H1 (cell line): Measurements from ENCODE around the gene CHST11. TPM values are rescaled to one million over a fixed set of nuclear protein-coding genes. Genes with fewer than 3 reads are reported as not detected.

Source experiments
- CTCF ChIA-PET: fragments of 300-600 bp; sonication (Branson Sonifier 250); formaldehyde crosslinking; loops from one replicate; lab custom pipeline; 2021; ENCODE audit not compliant: partially characterized antibody; lab: Charles Lee
- POLR2A ChIA-PET: fragments of 300-600 bp; sonication (Branson Sonifier 250); formaldehyde crosslinking; loops from one replicate; lab custom pipeline; 2021; ENCODE audit warnings: inconsistent platforms; ENCODE audit not compliant: partially characterized antibody; lab: Charles Lee
- DNase-seq, 2 experiments: peaks; one replicate each; pipeline versions ENCODE4 v3.0.0 to v3.0.0-alpha.2; 2010 to 2022; ENCODE audit warnings: low spot score in 2 of 2, low read depth in 1 of 2, mixed read lengths in 1 of 2
- FAIRE-seq: peaks from 2 replicates; lab custom pipeline; 2011; peaks lifted over from hg19 to GRCh38; lab: Jason Lieb, UNC
- H2AFZ ChIP-seq: 2 replicates; pipeline ENCODE4 v1.8.1; 2012; ENCODE audit warnings: low read length, inconsistent platforms
- H2AK5ac ChIP-seq: 2 replicates; pipeline ENCODE4 v1.6.1; 2013; ENCODE audit warnings: low read depth, low read length
- H2BK120ac ChIP-seq: replicated peaks from 2 replicates; pipeline ENCODE3; 2013; ENCODE audit warnings: low read depth, low read length, inconsistent platforms
- H2BK12ac ChIP-seq: 2 replicates; pipeline ENCODE4 v1.6.1; 2013; ENCODE audit warnings: low read depth, low read length
- H2BK15ac ChIP-seq: 2 replicates; pipeline ENCODE4 v1.6.1; 2013; ENCODE audit warnings: low read length
- H2BK20ac ChIP-seq: 2 replicates; pipeline ENCODE4 v1.6.1; 2013; ENCODE audit warnings: low read length
- H2BK5ac ChIP-seq: 2 replicates; pipeline ENCODE4 v1.6.1; 2013; ENCODE audit warnings: low read depth, low read length
- H3K14ac ChIP-seq: 2 replicates; pipeline ENCODE4 v1.6.1; 2013; ENCODE audit warnings: inconsistent platforms; ENCODE audit not compliant: insufficient read length
- H3K18ac ChIP-seq: 2 replicates; pipeline ENCODE4 v1.6.1; 2013; ENCODE audit warnings: low read length; ENCODE audit errors: extremely low read depth
- H3K23ac ChIP-seq: 2 replicates; pipeline ENCODE4 v1.6.1; 2013; ENCODE audit warnings: inconsistent platforms; ENCODE audit not compliant: insufficient read length
- H3K23me2 ChIP-seq: 2 replicates; pipeline ENCODE4 v1.6.1; 2013; ENCODE audit warnings: low read depth, low read length
- H3K27ac ChIP-seq: 2 replicates; pipeline ENCODE4 v1.6.1; 2011; ENCODE audit warnings: low read depth, low read length, inconsistent platforms
- H3K27me3 ChIP-seq, 4 experiments: replicated peaks in 1 of 4; 1 replicate in 1 of 4; 2 replicates in 3 of 4; pipeline versions ENCODE4 v1.6.1 to v1.8.1; 2011 to 2013; ENCODE audit warnings: low read length in 3 of 4, mild to moderate bottlenecking in 3 of 4, inconsistent platforms in 2 of 4, mixed read lengths in 2 of 4, moderate library complexity in 1 of 4; ENCODE audit not compliant: control insufficient read depth in 3 of 4, insufficient read depth in 3 of 4; ENCODE audit errors: extremely low read depth in 1 of 4
- H3K36me3 ChIP-seq, 4 experiments: 2 replicates each; pipeline versions ENCODE4 v1.6.1 to v1.8.1; 2011 to 2013; ENCODE audit warnings: mild to moderate bottlenecking in 4 of 4, low read length in 3 of 4, moderate library complexity in 2 of 4, control low read depth in 1 of 4, inconsistent platforms in 1 of 4; ENCODE audit not compliant: insufficient read depth in 4 of 4, control insufficient read depth in 2 of 4
- H3K4ac ChIP-seq: replicated peaks from 2 replicates; pipeline ENCODE3; 2013; ENCODE audit warnings: low read length, low read depth, mixed read lengths, inconsistent platforms; ENCODE audit not compliant: insufficient read length
- H3K4me1 ChIP-seq, 4 experiments: replicated peaks in 1 of 4; 1 replicate in 1 of 4; 2 replicates in 3 of 4; pipeline versions ENCODE4 v1.6.1 to v1.8.1; 2011 to 2013; ENCODE audit warnings: low read length in 3 of 4, inconsistent platforms in 2 of 4, mixed read lengths in 1 of 4; ENCODE audit not compliant: insufficient read depth in 4 of 4, control insufficient read depth in 3 of 4
- H3K4me2 ChIP-seq, 2 experiments: 2 replicates each; pipeline versions ENCODE4 v1.6.1 to v1.8.1; 2011 to 2013; ENCODE audit warnings: low read depth in 2 of 2, low read length in 2 of 2, control low read depth in 1 of 2, inconsistent platforms in 1 of 2, mild to moderate bottlenecking in 1 of 2; ENCODE audit not compliant: insufficient read depth in 1 of 2
- H3K4me3 ChIP-seq, 4 experiments: fragments of 200-600, 300-600 bp in 1 of 4; sonication (generic), shearing (Covaris generic), sonication (Bioruptor Twin) in 1 of 4; 2 replicates each; pipeline versions ENCODE4 v1.5.1 to v1.8.1; 2011 to 2016; ENCODE audit warnings: low read length in 4 of 4, low read depth in 3 of 4, control low read depth in 2 of 4, inconsistent platforms in 2 of 4, mild to moderate bottlenecking in 2 of 4, mixed read lengths in 1 of 4, moderate library complexity in 1 of 4; ENCODE audit not compliant: insufficient read depth in 2 of 4; ENCODE audit errors: extremely low read depth in 1 of 4
- H3K56ac ChIP-seq: replicated peaks from 2 replicates; pipeline ENCODE3; 2013; ENCODE audit warnings: low read depth, mild to moderate bottlenecking, mixed read lengths, low read length, inconsistent platforms; ENCODE audit not compliant: insufficient read length
- H3K79me1 ChIP-seq: 2 replicates; pipeline ENCODE4 v1.6.1; 2013; ENCODE audit warnings: low read depth, low read length, control low read depth
- H3K79me2 ChIP-seq, 2 experiments: 2 replicates each; pipeline versions ENCODE4 v1.6.1 to v1.8.1; 2012 to 2013; ENCODE audit warnings: low read length in 2 of 2, mild to moderate bottlenecking in 2 of 2, inconsistent platforms in 1 of 2; ENCODE audit not compliant: insufficient read depth in 2 of 2, control insufficient read depth in 1 of 2
- H3K9ac ChIP-seq, 4 experiments: replicated peaks in 1 of 4; 1 replicate in 1 of 4; 2 replicates in 3 of 4; pipeline versions ENCODE4 v1.6.1 to v1.8.1; 2011 to 2013; ENCODE audit warnings: low read depth in 3 of 4, low read length in 3 of 4, control low read depth in 2 of 4, mild to moderate bottlenecking in 2 of 4, moderate library complexity in 2 of 4, inconsistent platforms in 1 of 4; ENCODE audit errors: extremely low read depth in 1 of 4
- H3K9me3 ChIP-seq, 2 experiments: 2 replicates each; pipeline versions ENCODE4 v1.6.1 to v1.8.1; 2012 to 2013; ENCODE audit warnings: mild to moderate bottlenecking in 2 of 2, moderate library complexity in 2 of 2, control low read depth in 1 of 2, inconsistent platforms in 1 of 2, low read depth in 1 of 2, low read length in 1 of 2, mixed read lengths in 1 of 2; ENCODE audit not compliant: insufficient read depth in 2 of 2
- H4K20me1 ChIP-seq, 2 experiments: replicated peaks in 1 of 2; 2 replicates each; pipeline versions ENCODE3 to v1.8.1; 2011 to 2013; ENCODE audit warnings: inconsistent platforms in 2 of 2, low read length in 2 of 2, mild to moderate bottlenecking in 1 of 2; ENCODE audit not compliant: insufficient read depth in 2 of 2, control insufficient read depth in 1 of 2
- H4K5ac ChIP-seq: 2 replicates; pipeline ENCODE4 v1.6.1; 2013; ENCODE audit warnings: low read length, low read depth, mixed read lengths, inconsistent platforms; ENCODE audit not compliant: insufficient read length
- H4K8ac ChIP-seq: 2 replicates; pipeline ENCODE4 v1.8.0; 2013; ENCODE audit warnings: mild to moderate bottlenecking, moderate library complexity, low read length, inconsistent platforms; ENCODE audit not compliant: insufficient read depth; ENCODE audit errors: extremely low read depth
- H4K91ac ChIP-seq: replicated peaks from 2 replicates; pipeline ENCODE3; 2013; ENCODE audit warnings: low read length, mixed read lengths, inconsistent platforms; ENCODE audit not compliant: insufficient read length
- HDAC2 ChIP-seq, 2 experiments: fragments of 300-600 bp in 1 of 2; sonication (generic) in 1 of 2; IDR thresholded peaks; 2 replicates each; pipeline ENCODE4 v1.6.1; 2011 to 2012; ENCODE audit warnings: low read depth in 2 of 2, low read length in 2 of 2, mild to moderate bottlenecking in 2 of 2, moderate library complexity in 2 of 2, borderline replicate concordance in 1 of 2, inconsistent platforms in 1 of 2
- KDM4A ChIP-seq: IDR thresholded peaks from one replicate; pipeline ENCODE4 v1.7.1; 2012; ENCODE audit warnings: low read depth, mild to moderate bottlenecking, moderate library complexity, low read length, inconsistent platforms; ENCODE audit not compliant: severe bottlenecking
- MAFK ChIP-seq: IDR thresholded peaks from 2 replicates; pipeline ENCODE4 v1.6.1; 2012; ENCODE audit warnings: low read depth, mild to moderate bottlenecking, improper control_type of control experiment, low read length
- POLR2AphosphoS5 ChIP-seq: IDR thresholded peaks from 2 replicates; pipeline ENCODE4 v1.6.1; 2011; ENCODE audit warnings: low read depth, low read length
- SIRT6 ChIP-seq: IDR thresholded peaks from one replicate; pipeline ENCODE4 v1.7.1; 2012; ENCODE audit warnings: low read length, inconsistent platforms
- TAF1 ChIP-seq: IDR thresholded peaks from 2 replicates; pipeline ENCODE4 v1.6.1; 2011; ENCODE audit warnings: mild to moderate bottlenecking, low read depth, low read length
- TEAD4 ChIP-seq: IDR thresholded peaks from 2 replicates; pipeline ENCODE4 v1.6.1; 2012; ENCODE audit warnings: low read depth, low read length, inconsistent platforms, mixed read lengths
- USF2 ChIP-seq: IDR thresholded peaks from 2 replicates; pipeline ENCODE4 v1.6.1; 2011; ENCODE audit warnings: low read length, improper control_type of control experiment
- WGBS, 2 experiments: shearing (Covaris generic) in 1 of 2; methylation state at CpG; one replicate each; pipeline versions ENCODE4 v1.1.6 to v1.1.7; 2013 to 2015; ENCODE audit warnings: low lambda C conversion rate in 2 of 2, mixed read lengths in 2 of 2, inconsistent platforms in 1 of 2, low coverage in 1 of 2, missing lambda C conversion rate in 1 of 2; ENCODE audit not compliant: insufficient replicate concordance in 2 of 2, insufficient coverage in 1 of 2, insufficient read length in 1 of 2; ENCODE audit errors: extremely low coverage in 1 of 2, missing lambda C conversion rate in 1 of 2; 5-methylcytosine and 5-hydroxymethylcytosine counted together
- polyA plus RNA-seq, 7 experiments: library from polyadenylated mRNA; depleted of rRNA in 3 of 7; stranded (reverse) in 5 of 7; unstranded in 2 of 7; fragments of >200 nt in 5 of 7; fragments of 200-250 nt in 2 of 7; gene quantifications; 1 replicate in 5 of 7; 2 replicates in 1 of 7; 4 replicates in 1 of 7; pipeline versions ENCODE4 v1.2.1 to v1.2.3, GENCODE V29; 2011 to 2013; ENCODE audit warnings: missing spikeins in 2 of 7, mixed read lengths in 2 of 7
- total RNA-seq: library from RNA; stranded (reverse); fragmentation: NEBNext Ultra II Directional; extraction: Animal tissue kit (Norgen Biotek cat#: 25700); gene quantifications from 2 replicates; pipeline ENCODE4 v1.2.1, GENCODE V29; 2021

CHST11 gene
- total and polyA plus RNA-seq, 2 of the 8 experiments (the other 6 are each of a cell fraction or from before 2014, with no cell fraction given): 14.4 to 20.8 TPM

DNA sequence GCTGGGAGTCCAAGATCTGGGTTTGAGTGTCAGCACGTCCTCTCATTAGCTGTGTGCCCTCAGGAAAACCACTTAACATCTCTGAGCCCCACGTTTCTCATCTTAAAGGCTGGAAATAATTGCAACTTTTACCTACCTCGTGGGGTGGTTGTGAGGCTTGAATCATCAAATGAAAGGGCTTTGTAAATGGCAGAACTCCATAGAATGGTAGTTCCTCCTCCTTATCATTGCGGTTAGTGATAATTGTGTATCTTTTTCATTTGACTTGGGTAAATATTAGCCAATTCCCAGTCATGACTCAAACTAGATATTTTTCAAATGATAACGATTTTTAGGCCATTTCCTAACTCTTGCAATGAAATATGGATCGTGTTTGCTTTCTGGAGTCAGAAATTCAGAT lies 205.5 kb downstream of the CHST11 start:
- Histone ChIP-seq H3K23ac (no peak overlapping the region), H3K36me3 (no peaks in the 10 kb centered on the region), H3K4me1 (peaks cover 0 to 6% (median under 1%) of the 10 kb centered on the region in 4 experiments; a peak in 3 of 7 replicates), H4K91ac (no peak overlapping the region), H3K79me1 (no peaks in the 10 kb centered on the region; the same call in 1 of the 2 replicates), H3K9me3 (no peaks in the 10 kb centered on the region), H3K9ac (no peak overlapping the region), H3K56ac (no peak overlapping the region), H2BK20ac (no peak overlapping the region), H3K27me3 (no peaks in the 10 kb centered on the region), H3K4ac (no peak overlapping the region), H2BK12ac (no peak overlapping the region), H3K14ac (no peak overlapping the region), H2AFZ (no peak overlapping the region), H4K5ac (no peak overlapping the region), H2BK15ac (no peak overlapping the region), H2BK5ac (no peak overlapping the region), H3K4me3 (no peak overlapping the region), H2AK5ac (no peak overlapping the region), H3K79me2 (no peaks in the 10 kb centered on the region), H3K18ac (no peak overlapping the region), H3K27ac (no peak overlapping the region), H4K20me1 (peaks cover 0 to 4% of the 10 kb centered on the region in 2 experiments), H3K4me2 (no peak overlapping the region), H4K8ac (no peak overlapping the region), H3K23me2 (no peaks in the 10 kb centered on the region), H2BK120ac (no peak overlapping the region)
- CTCF ChIA-PET: interaction anchor here (0.8 to 2.2 kb wide), 2 partner anchors 8 to 10 kb away, joined by 4 to 10 read pairs; no protein-coding TSS in a partner anchor
- WGBS, 2 experiments: 84% methylated on average over 6 of the region's 6 CpGs; no CpG with 5 or more reads in 1 of the 2 experiments
- POLR2A ChIA-PET: no interaction called here
- FAIRE-seq: no peak
- no peak for TF ChIP-seq KDM4A
- no peak for TF ChIP-seq SIRT6
- no peak for TF ChIP-seq TAF1
- TF ChIP-seq TEAD4: no peak
- no peak for TF ChIP-seq USF2
- no peak for TF ChIP-seq POLR2AphosphoS5
- TF ChIP-seq MAFK: no peak
- no peak for TF ChIP-seq HDAC2 (IDR thresholded peaks at IDR 0.05; ENCODE audit: borderline replicate concordance in 1 of 2, low read depth in 2 of 2, low read length in 2 of 2)
- DNase-seq: no peak
